ENCODE measurements around the gene NECAB2.

The NECAB2 gene

DNA sequence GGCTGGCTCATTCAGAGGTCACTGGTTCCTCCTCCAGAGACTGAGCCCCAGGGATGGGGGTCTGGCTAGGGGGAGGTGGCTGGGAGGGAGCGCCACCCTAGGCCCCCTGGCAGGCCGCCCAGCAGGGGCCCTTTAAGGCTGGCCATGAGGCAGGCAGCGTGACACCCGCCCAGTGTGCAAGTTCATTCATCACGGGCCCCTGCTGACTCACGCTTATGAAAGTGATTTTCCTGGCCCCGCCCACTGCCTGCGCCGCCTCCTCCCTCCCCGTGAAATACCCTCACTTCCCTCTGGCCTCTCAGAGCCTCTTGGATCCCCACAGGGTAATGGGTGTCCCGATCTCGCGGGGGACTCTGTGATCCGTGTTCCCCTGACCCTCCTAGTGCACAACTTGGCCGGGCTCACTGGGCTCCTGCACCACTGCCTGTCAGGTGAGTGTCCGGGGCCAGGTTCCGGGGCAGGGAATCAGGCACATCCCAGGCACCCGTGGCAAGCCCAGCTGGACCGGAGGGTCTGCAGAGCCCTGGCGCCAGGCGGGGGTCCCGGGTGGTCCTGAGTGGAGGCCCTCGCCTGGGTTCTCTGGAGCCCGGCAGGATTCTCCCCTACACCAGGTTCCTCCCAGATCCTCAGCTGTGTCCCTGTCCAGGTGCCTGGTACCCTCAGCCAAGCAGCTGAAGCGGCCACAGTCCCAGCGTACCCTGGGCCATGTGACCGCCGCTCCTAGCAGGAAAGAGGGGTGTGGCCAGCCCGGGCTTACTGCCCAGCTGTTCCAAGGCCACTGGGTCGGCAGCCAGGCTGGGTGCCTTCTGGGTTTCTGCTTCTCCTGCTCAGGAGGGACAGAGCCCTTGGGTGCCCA, 14.9 kb upstream of the NECAB2 start, which contains the start of gene OSGIN1:
Gene OSGIN1 (plus strand): TSS at position 301 of the 856 bp plus-strand sequence. CDS start 4,432 bp downstream, outside the sequence.
- DNase-seq, result peak; percentile 37

DNA sequence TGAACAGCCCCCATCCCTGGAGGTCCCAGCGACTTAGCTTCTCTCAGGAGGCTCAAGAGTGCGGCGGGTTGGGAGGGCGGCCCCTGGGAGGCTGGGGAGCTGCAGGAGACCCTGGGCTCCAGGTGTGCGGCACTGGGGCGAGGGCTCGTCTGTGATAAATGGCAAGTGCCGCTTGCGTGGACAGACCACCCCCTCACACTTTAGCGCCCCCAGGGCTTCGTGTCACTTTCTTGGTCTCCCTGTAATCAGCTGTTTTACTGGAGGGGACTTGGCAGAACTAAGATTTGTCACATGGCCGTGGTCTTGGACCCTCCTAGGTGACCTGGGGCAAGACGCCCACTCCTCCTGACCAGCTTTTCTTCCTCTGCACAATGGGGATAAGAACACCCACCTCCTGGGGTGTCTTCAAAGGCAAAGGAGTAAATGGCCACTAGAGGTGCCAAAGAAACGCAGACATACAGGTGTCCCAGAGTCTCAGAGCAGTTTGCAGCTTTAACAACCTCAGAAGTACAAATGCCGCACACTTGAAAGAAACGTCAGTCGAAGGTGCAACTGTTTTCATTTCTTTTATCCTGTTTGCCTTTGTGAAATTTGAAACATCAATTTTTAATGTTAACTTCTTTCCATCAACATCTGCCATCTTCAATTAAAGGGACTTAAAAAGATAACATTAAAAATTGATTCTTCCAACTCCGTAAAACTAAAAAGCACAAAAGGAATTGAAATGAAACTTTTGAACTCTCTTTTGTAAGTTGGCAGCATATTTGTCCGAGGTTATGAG, 14.1 kb upstream of the NECAB2 start:
- no peak for DNase-seq

DNA sequence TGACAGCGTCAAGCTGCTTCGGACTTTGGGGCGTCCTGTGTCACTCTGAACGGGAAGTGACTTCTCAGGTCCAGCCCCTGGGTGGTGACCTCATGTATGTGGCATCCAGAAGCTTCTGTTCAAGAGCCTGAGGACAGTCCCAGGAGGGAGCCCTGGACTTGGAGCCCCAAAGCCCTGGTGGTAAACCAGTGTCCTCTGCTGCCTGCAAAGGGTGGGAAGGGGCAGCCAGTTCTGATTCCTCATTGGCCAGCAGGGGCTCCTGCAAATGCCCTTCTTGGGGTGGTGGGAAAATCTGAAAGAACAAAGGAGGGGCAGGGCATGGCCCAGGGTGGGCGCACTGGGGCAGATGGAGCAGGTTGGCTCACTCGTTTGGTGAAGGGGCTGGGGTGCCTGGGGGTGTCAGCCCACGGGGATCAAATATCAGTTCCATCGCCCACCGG, 13.4 kb upstream of the NECAB2 start:
- no peak for DNase-seq

DNA sequence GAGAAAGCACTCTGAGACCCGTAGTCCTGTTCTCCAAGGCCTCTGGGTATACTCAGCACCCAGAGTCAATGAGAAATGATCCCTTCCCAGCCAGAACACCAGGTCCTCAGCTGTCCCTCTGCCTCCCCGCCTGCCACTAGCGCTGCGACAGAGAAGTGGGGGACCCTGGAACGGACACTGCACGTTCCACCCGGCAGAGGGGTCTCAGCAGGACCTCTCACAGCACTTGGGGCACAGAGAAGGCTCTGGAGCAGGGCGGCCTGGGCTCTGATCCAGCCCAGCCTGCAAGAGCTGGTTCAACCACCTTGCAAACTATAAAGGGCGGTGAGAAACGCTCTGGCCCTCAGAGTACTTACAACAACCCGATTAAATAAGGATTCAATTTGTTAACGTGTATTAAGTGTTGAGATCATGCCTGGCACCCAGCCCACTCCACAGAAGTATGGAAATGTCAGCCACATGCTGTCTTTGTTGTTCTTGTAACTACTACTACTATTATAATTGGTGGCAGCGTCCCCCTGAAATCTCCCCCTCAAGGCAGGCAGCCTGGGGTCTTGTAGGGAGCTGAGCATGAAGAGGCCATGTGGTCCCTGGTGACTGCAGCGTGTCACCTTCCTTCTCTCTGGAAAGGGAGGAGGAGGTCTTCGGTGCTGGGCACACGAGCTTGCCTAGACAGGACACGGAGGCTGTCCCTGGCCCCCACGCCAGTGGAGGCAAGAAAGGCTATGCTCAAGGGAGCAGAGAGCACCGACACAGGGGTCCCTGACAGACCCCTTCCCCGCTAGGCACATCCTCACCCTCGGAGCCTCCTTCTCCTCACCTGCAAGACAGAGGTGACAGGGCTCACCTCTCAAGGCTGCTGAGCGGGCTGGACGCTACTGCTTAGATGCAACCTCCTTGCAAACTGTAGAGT, 12.6 kb upstream of the NECAB2 start:
- no peak for DNase-seq

DNA sequence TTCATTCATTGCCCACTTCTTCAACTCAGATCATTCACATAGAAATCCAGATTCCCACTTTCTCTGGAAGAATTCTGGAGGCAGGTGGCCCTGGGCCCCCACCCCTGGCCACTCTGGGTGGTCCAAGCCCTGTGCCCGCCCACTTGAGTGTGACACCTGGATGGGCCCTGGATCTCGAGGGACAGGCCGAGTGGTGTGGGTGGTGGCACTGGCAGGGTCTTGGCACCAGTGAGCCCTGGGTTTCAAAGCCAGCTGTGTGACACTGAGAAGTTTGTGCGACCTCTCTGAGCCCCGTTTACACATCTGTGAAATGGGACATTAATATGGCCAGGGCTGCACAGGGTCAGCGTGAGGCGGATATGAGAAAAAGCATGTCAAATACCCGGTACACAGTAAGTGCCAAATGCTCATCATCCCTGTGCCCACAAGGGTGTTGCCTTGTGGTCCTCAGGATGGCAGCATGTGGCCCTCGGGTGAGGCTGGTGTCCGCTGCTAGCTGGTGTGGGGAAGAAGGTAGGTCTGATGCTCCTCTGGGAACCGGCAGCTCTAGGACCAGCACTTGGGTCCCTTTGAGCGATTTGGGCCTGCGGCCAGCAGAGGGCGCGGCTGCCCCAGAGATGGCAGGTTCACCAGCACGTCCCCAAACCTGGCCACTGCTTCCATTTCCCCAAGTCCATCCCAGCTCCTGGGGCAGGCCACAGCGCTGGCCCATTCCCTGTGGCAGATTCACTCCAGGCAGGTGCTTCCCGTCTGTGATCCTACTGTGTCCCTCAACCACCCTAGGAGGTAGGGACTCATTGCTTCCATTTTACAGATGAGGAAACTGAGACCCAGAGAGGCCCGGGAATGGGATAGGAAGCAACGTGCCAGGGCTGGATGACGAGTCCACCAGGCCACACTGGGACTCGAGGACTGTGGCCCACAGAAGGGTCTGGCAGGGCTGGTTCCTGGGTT, 11.4 kb upstream of the NECAB2 start:
- no peak for DNase-seq

DNA sequence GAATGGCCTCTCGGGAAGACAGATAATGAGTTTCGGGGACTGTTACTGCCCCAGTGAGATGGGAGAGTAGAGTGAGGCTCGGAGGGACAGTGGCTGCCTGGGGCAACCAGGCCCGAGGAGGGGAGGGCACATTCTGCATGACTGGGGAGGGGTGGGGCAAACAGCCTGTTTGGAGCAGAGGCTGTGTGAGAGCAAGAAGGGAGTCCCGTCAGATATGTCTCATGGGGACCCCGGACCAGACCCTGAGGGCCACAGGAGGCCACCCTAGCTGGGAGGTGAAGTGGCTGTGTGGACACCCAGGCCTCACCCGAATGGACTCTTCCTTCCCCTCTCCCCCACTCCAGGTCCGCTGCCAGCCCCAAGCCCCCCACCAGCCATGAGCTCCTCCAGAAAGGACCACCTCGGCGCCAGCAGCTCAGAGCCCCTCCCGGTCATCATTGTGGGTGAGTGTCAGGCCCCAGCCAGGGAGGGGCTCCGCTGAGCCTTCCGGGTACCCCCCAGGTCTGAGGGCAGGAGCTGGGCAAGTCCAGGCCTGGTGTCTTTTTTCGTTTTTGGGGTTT, 10.7 kb upstream of the NECAB2 start:
- DNase-seq, result no peak

DNA sequence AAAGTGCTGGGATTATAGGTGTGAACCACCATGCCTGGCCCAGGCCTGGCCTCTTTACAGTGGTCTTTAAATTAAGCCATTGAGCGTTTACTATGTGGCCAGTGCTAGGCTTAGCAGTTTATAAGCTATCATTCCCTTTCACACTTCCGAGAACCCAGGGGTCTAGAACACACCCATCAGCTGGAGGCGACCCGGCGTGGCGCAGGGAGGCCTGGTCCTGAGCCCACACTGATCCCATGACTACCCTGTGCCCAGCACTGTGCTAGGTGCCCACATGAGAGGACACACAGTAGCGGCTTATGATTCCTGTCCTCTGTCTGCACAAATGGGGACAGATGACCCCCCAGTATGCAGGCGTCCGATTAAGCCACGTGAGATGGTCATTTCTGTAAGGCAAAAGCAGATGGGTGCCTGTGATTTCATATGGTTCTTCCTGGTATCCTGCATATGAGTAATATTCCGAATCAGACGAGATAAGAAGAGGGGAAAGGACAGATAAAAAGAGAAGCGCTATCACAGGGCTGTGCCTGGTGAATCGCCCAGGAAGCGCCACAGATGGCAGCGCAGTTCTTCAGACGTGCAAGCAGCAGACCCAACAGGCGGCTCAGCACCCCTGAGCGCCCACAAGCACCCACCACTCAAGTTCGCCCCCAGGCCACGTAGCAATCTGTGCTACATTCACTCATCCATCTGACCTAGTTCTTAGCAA, 9.8 kb upstream of the NECAB2 start:
- no peak for DNase-seq

DNA sequence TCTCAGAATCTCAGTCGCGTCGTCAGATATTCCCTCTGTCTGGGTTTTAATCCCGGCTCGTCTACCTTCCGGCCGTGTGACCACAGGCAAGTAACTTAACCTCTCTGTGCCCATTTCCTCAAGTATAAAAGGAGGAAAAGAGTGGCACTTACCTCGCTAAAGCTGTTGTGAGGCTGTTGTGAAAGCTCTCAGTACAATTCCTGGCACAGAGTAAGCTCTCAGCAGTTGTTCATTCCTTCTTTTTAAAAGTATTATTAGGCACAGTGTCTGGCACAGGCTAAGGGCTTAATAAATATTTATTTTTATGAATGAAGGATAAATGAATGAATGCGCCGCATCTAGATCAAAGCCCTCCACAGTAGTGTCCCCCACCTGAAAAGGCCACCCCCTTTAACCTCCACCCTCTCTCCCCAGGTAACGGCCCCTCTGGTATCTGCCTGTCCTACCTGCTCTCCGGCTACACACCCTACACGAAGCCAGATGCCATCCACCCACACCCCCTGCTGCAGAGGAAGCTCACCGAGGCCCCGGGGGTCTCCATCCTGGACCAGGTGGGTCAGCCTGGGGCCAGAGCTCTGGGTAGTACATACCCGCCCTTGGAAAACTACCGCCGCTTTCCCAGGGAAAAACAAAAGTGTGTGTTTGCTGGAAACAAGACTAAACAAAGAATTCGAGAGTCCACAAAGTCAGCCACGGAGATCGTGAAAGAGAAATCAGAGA, 9.0 kb upstream of the NECAB2 start:
- no peak for DNase-seq

DNA sequence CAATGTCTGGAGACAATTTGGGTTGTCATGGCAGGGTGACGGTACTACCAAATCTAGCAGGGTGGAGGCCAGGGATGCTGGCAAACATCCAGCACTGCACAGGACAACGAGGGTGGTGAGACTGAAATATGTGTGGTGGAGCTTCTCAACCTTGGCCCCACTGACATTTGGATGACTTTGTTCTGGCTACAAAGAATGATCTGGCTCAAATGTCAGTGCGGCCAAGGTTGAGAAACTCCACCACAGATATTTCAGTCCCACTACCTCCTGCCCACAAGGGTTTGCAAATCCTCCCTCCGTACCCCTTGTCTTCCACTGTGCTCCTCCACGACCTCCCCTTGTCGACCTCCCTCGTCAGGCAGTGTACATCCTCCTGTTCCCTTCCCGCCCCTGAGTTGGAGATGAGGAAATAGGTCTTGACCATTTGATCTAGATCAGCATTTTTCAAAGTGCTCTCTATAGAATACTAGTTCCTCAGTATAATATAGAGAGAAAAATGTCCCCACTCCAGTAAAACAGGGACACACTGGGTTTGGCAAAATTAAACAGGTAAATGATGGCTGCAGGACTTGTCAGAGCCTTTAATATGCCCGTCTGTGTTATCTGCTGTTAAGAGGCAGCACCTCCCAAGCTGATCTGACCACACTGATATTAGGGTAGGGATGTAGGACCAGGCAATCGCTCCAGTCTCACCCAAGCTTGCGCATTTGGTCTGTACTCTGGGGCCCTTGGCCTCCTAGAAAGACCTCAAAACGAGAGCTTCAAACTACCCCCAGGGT, 8.2 kb upstream of the NECAB2 start:
- DNase-seq, result no peak

DNA sequence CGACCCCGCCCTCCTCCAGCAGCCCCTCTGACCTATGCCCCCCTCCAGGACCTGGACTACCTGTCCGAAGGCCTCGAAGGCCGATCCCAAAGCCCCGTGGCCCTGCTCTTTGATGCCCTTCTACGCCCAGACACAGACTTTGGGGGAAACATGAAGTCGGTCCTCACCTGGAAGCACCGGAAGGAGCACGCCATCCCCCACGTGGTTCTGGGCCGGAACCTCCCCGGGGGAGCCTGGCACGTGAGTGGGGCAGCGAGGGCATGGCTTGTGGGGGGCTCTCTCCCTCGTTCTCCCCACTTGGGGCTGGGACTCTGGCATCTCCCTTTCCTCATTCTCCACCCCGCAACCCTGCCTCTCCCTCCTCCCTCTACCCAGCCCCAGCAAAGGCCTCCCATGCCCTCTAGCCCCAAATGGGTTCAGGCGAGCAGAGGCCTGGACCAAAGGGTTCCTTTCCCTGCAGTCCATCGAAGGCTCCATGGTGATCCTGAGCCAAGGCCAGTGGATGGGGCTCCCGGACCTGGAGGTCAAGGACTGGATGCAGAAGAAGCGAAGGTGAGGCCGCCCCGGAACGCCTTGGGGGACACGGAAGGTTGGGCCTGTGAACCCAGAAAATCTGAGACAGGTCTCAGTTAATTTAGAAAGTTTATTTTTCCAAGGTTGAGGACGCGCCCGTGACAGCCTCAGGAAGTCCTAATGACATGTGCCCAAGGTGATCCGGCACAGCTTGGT, 7.4 kb upstream of the NECAB2 start:
- DNase-seq, result no peak

DNA sequence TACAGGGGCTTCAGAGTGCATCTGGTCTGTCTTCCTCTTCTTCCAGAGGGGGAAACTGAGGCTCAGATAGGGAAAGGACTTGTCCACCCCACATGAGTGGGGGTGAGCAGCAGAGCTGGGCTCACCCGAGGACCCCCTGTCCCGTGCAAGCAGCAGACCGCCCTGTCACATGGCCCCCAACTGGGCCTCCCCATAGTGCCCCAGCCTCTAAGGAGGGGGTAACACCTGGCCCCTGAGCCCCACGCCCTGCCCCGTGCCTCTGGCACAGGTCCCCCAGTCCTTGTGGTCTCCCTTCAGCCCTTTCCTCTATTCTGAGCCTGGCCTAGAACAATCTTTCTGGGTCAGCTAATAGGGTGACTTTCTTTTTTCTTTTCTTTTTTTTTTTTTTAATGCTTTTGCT, 6.5 kb upstream of the NECAB2 start:
- DNase-seq, result no peak

DNA sequence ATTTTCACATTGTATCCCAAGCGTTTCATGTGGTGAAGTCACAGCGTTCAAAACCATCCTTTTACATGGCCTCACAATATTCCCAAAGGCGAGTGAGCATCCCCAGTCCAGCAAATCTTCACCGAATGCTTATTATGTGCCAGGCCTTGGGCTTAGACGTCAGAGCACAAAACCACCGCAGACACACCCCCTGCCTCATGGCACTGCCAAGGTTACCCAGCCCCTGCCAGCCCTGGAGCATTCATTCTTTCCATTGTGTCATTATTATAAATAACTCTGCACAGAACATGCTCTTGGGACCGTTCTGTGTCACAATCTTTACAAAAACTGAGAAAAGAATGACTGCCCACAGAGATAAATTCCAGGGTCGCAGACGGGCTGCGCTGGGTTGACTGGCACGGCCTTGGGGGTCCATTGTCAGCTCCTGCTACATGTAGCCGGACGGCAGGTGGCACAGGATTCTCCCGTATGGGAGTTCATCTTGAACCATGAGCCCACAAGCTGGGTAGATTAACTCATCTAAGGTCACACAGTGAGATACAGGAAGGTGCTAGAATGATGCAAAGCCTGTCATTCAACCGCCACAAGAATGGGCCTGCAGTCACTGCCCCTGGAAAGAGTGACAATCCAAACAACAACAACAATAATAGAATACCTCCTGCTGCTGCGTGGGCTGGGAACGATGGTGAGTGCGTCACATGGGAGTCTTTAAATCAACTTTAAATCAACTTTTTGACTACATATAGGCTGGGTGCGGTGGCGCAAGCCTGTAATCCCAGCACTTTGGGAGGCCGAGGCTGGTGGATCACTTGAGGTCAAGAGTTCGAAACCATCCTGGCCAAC, 4.5 kb upstream of the NECAB2 start:
- DNase-seq, result no peak

DNA sequence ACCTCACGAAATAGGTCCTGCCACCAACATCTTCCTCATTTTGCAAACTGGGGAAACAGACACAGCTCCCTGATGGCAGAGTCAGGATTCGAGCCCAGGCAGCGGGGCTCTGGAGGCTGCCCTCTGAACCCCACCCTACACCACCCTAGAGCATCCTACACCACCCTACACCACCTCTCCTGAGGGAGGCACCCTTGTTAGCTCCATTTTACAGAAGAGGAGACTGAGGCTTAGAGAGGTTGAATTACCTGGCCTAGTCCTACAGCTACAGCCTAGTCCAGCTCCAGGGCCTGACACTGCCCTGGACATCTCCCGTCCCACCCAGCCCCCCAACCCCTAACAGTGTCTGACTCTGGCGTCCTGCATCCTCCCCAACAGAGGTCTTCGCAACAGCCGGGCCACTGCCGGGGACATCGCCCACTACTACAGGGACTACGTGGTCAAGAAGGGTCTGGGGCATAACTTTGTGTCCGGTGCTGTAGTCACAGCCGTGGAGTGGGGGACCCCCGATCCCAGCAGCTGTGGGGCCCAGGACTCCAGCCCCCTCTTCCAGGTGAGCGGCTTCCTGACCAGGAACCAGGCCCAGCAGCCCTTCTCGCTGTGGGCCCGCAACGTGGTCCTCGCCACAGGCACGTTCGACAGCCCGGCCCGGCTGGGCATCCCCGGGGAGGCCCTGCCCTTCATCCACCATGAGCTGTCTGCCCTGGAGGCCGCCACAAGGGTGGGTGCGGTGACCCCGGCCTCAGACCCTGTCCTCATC, 3.2 kb upstream of the NECAB2 start:
- DNase-seq, result no peak

DNA sequence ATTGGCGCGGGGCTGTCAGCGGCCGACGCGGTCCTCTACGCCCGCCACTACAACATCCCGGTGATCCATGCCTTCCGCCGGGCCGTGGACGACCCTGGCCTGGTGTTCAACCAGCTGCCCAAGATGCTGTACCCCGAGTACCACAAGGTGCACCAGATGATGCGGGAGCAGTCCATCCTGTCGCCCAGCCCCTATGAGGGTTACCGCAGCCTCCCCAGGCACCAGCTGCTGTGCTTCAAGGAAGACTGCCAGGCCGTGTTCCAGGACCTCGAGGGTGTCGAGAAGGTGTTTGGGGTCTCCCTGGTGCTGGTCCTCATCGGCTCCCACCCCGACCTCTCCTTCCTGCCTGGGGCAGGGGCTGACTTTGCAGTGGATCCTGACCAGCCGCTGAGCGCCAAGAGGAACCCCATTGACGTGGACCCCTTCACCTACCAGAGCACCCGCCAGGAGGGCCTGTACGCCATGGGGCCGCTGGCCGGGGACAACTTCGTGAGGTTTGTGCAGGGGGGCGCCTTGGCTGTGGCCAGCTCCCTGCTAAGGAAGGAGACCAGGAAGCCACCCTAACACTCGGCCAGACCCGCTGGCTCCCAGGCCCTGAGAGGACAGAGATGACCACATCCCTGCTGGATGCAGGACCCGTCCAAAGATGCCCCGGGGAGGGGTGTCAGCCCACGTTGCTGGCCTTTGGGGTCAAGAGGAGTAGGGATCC, 2.4 kb upstream of the NECAB2 start:
- DNase-seq, result no peak

DNA sequence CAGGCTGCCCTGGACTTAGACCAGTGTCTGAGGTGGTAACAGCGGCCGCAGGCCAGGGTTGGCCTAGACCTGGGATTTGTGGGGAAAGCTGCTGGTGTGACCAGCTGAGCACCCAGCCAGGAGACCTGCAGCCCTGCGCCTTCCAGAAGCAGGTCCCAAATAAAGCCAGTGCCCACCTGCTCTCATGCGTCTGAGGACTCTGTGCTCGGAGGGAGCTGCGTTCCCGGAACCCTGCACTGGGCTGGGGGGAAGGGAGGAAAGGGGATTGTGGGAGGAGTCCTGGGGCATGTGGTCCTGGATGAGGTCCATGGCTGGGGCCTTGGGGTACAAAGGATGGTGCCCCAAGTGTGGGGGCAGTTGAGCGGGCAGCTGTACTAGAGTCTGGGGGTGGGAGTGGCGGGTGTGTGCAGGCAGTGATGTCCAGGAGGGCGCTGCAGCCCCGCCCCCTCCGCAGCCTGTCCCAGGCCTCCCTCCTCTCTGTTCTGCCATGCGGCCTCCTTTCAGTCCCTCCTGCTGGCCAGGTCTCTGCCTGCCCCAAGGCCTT, 1.8 kb upstream of the NECAB2 start:
- DNase-seq, result no peak

DNA sequence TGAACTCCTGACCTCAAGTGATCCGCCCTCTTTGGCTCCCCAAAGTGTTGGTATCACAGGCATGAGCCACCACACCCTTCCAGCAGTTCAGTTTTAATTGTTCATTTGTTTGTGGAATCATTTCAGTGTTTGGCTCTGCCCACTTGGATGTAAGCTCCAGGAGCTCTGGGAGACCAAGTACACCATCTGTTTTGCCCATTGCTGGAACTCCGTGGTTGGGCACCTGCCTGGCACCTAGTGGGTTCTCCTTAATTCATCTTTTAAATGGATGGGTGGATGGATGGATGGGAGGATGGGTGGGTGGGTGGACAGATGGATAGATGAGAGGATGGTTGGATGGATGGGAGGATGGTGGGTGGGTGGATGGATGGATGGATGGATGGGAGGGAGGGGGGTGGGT, 953 bp upstream of the NECAB2 start:
- no peak for DNase-seq
